PC-3 (cell line): ENCODE results near the gene PCDHGB1. TPM values are rescaled to one million over a fixed set of nuclear protein-coding genes. Genes with fewer than 3 reads are reported as not detected.
"Not testable (repeated sequence)": the region's sequence is repeated elsewhere in the genome, so short reads cannot be mapped to it uniquely, and the experiment has no call there.

Experiments
- ATAC-seq: fragments of 200-7000 bp; cut with Tn5 transposase; 2 replicates; pipeline ENCODE4 v1.9.1; 2020; ENCODE audit warnings: mild to moderate bottlenecking, moderate library complexity
- BruUV-seq: library from RNA; stranded (reverse); fragments of 400-500 nt; replicated peaks from 2 replicates; lab custom pipeline; 2021; lab: Mats Ljungman, UMichigan
- CTCF ChIA-PET: fragments of 300-600 bp; sonication (Branson Sonifier 250); formaldehyde crosslinking; loops from one replicate; lab custom pipeline; 2022; ENCODE audit warnings: antibody characterized with exemption; lab: Charles Lee
- POLR2A ChIA-PET: fragments of 300-600 bp; sonication (Branson Sonifier 250); formaldehyde crosslinking; loops from one replicate; lab custom pipeline; 2022; ENCODE audit warnings: antibody characterized with exemption; ENCODE audit not compliant: unreplicated experiment; lab: Charles Lee
- DNase-seq: peaks from one replicate; pipeline ENCODE4 v3.0.0-alpha.2; 2015
- H2AFZ ChIP-seq: fragments of 300-600 bp; sonication (generic); 2 replicates; pipeline ENCODE4 v1.6.0; 2016; ENCODE audit warnings: antibody characterized with exemption, low read length
- H3F3A ChIP-seq: fragments of 300-600 bp; sonication (generic); one replicate; pipeline ENCODE4 v1.6.0; 2017; ENCODE audit warnings: antibody characterized with exemption, low read length, control low read depth, mild to moderate bottlenecking; ENCODE audit not compliant: unreplicated experiment
- H3K27ac ChIP-seq: fragments of 300-600 bp; sonication (generic); 2 replicates; pipeline ENCODE4 v1.5.1; 2016; ENCODE audit warnings: mild to moderate bottlenecking, low read length
- H3K27me3 ChIP-seq: fragments of 300-600 bp; sonication (generic); 2 replicates; pipeline ENCODE4 v1.6.1; 2016; ENCODE audit warnings: low read length, mixed read lengths
- H3K36me3 ChIP-seq: fragments of 300-600 bp; sonication (generic); 2 replicates; pipeline ENCODE4 v1.6.1; 2016; ENCODE audit warnings: low read depth, mixed run types, low read length, mixed read lengths
- H3K4me1 ChIP-seq: fragments of 300-600 bp; sonication (generic); 2 replicates; pipeline ENCODE4 v1.5.1; 2016; ENCODE audit warnings: low read length; ENCODE audit not compliant: insufficient read depth
- H3K4me2 ChIP-seq: fragments of 300-600 bp; sonication (generic); 2 replicates; pipeline ENCODE4 v1.6.0; 2016; ENCODE audit warnings: low read length
- H3K4me3 ChIP-seq: fragments of 300-600 bp; sonication (generic); 2 replicates; pipeline ENCODE4 v1.5.1; 2016; ENCODE audit warnings: mild to moderate bottlenecking, low read length, mixed read lengths
- H3K79me2 ChIP-seq: fragments of 300-600 bp; sonication (generic); 2 replicates; pipeline ENCODE4 v1.6.1; 2017; ENCODE audit warnings: low read length, mixed read lengths
- H3K9ac ChIP-seq: fragments of 300-600 bp; sonication (generic); 2 replicates; pipeline ENCODE4 v1.6.0; 2016; ENCODE audit warnings: mild to moderate bottlenecking, low read length
- H3K9me2 ChIP-seq: fragments of 300-600 bp; sonication (generic); replicated peaks from 2 replicates; pipeline ENCODE4 v1.6.1; 2016; ENCODE audit warnings: mixed run types, low read length, mixed read lengths
- H3K9me3 ChIP-seq: fragments of 300-600 bp; sonication (generic); 2 replicates; pipeline ENCODE4 v1.6.1; 2016; ENCODE audit warnings: low read length, mixed read lengths
- H4K20me1 ChIP-seq: fragments of 300-600 bp; sonication (generic); 2 replicates; pipeline ENCODE4 v1.6.1; 2016; ENCODE audit warnings: low read length, mixed read lengths
- EZH2 ChIP-seq: fragments of 300-600 bp; sonication (generic); IDR thresholded peaks from one replicate; pipeline ENCODE4 v1.6.1; 2017; ENCODE audit warnings: antibody characterized with exemption, mild to moderate bottlenecking, low read length; ENCODE audit not compliant: unreplicated experiment
- EZH2phosphoT487 ChIP-seq: fragments of 300-600 bp; sonication (generic); IDR thresholded peaks from 2 replicates; pipeline ENCODE4 v1.6.1; 2018; ENCODE audit warnings: mild to moderate bottlenecking, antibody characterized with exemption, low read length, borderline replicate concordance
- intact Hi-C: fragments of 100-400 bp; cut with micrococcal nuclease; formaldehyde crosslinking; loops from 2 replicates; pipeline ENCODE4 v1.9.0; 2023
- total RNA-seq: library from RNA; depleted of rRNA; stranded (reverse); fragments of >200 nt; gene quantifications from 2 replicates; pipeline ENCODE4 v1.2.3, GENCODE V29; 2014
- TF ChIP-seq, protein P1 (sequence below): fragments of 300-600 bp; sonication (generic); conservative IDR thresholded peaks from 2 replicates; pipeline ENCODE4 v1.5.1; 2017; ENCODE audit warnings: antibody characterized with exemption, low read depth, mild to moderate bottlenecking, low read length

PCDHGB1 gene
- total RNA-seq, 1 experiment from 2014 or later, result 0.04 TPM

DNA sequence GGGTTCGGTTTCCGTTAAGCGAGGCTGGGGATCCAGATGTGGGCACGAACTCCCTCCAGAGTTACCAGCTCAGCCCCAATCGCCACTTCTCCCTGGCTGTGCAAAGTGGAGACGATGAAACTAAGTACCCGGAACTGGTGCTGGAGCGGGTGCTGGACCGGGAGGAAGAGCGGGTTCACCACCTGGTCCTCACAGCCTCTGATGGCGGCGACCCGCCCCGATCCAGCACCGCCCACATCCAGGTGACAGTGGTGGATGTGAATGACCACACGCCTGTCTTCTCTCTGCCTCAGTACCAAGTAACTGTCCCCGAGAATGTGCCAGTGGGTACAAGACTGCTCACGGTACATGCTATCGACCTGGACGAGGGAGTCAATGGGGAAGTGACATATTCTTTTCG, 33.4 kb downstream of the PCDHGB1 start:
- Histone ChIP-seq H3K36me3 (no peaks in the 10 kb centered on the region), H3K27ac (no peak overlapping the region), H3K4me1 (no peaks in the 10 kb centered on the region), H4K20me1 (no peaks in the 10 kb centered on the region), H3F3A (no peaks in the 10 kb centered on the region), H3K27me3 (no peaks in the 10 kb centered on the region), H3K79me2 (no peaks in the 10 kb centered on the region), H3K9ac (no peak overlapping the region), H3K9me3 (0 out of 2 replicates have a peak, but pooled peaks cover 4% of the 10 kb centered on the region), H2AFZ (no peak overlapping the region), H3K4me2 (no peak overlapping the region), H3K9me2 (no peaks in the 10 kb centered on the region), H3K4me3 (no peak overlapping the region)
- BruUV-seq, result no TSS peak
- intact Hi-C loops, result no loop called here
- ATAC-seq (no peak), DNase-seq (no peak)
- TF ChIP-seq, protein P1, sequence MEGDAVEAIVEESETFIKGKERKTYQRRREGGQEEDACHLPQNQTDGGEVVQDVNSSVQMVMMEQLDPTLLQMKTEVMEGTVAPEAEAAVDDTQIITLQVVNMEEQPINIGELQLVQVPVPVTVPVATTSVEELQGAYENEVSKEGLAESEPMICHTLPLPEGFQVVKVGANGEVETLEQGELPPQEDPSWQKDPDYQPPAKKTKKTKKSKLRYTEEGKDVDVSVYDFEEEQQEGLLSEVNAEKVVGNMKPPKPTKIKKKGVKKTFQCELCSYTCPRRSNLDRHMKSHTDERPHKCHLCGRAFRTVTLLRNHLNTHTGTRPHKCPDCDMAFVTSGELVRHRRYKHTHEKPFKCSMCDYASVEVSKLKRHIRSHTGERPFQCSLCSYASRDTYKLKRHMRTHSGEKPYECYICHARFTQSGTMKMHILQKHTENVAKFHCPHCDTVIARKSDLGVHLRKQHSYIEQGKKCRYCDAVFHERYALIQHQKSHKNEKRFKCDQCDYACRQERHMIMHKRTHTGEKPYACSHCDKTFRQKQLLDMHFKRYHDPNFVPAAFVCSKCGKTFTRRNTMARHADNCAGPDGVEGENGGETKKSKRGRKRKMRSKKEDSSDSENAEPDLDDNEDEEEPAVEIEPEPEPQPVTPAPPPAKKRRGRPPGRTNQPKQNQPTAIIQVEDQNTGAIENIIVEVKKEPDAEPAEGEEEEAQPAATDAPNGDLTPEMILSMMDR, result no peak
- TF ChIP-seq EZH2 (no peak), EZH2phosphoT487 (no peak)
- ChIA-PET POLR2A (no interaction called here), CTCF (no interaction called here)

DNA sequence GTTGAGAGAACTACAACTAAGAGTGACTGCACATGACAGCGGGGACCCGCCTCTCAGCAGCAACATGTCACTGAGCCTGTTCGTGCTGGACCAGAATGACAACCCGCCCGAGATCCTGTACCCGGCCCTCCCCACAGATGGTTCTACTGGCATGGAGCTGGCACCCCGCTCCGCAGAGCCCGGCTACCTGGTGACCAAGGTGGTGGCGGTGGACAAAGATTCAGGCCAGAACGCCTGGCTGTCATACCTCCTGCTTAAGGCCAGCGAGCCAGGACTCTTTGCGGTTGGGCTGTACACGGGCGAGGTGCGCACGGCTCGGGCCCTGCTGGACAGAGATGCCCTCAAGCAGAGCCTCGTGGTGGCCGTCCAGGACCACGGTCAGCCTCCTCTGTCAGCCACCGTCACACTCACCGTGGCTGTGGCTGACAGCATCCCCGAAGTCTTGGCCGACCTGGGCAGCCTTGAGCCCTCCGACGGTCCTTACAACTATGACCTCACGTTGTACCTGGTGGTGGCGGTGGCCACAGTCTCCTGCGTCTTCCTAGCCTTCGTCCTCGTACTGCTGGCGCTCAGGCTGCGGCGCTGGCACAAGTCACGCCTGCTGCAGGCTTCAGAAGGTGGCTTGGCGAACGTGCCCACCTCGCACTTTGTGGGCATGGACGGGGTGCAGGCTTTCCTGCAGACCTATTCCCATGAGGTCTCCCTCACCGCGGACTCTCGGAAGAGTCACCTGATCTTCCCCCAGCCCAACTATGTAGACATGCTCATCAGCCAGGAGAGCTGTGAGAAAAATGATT, 34.8 kb downstream of the PCDHGB1 start:
- H3K27me3 ChIP-seq, result no peaks in the 10 kb centered on the region
- H3K4me1 ChIP-seq, result no peaks in the 10 kb centered on the region
- no TSS peak for BruUV-seq
- ATAC-seq (no peak), DNase-seq (no peak)
- no peaks in the 10 kb centered on the region for H3F3A ChIP-seq
- no peaks in the 10 kb centered on the region for H3K79me2 ChIP-seq
- no peak overlapping the region for H3K9ac ChIP-seq
- no peak overlapping the region for H3K27ac ChIP-seq
- no peaks in the 10 kb centered on the region for H3K36me3 ChIP-seq
- 0 out of 2 replicates have a peak, but pooled peaks cover 6% of the 10 kb centered on the region for H3K9me3 ChIP-seq
- no peak for TF ChIP-seq EZH2phosphoT487
- TF ChIP-seq, protein P1, result no peak
- TF ChIP-seq EZH2, result no peak
- no peak overlapping the region for H2AFZ ChIP-seq
- H3K4me2 ChIP-seq, result no peak overlapping the region
- ChIA-PET POLR2A (no interaction called here), CTCF (no interaction called here)
- no peaks in the 10 kb centered on the region for H4K20me1 ChIP-seq
- intact Hi-C loops, result no loop called here
- no peaks in the 10 kb centered on the region for H3K9me2 ChIP-seq
- H3K4me3 ChIP-seq, result no peak overlapping the region

DNA sequence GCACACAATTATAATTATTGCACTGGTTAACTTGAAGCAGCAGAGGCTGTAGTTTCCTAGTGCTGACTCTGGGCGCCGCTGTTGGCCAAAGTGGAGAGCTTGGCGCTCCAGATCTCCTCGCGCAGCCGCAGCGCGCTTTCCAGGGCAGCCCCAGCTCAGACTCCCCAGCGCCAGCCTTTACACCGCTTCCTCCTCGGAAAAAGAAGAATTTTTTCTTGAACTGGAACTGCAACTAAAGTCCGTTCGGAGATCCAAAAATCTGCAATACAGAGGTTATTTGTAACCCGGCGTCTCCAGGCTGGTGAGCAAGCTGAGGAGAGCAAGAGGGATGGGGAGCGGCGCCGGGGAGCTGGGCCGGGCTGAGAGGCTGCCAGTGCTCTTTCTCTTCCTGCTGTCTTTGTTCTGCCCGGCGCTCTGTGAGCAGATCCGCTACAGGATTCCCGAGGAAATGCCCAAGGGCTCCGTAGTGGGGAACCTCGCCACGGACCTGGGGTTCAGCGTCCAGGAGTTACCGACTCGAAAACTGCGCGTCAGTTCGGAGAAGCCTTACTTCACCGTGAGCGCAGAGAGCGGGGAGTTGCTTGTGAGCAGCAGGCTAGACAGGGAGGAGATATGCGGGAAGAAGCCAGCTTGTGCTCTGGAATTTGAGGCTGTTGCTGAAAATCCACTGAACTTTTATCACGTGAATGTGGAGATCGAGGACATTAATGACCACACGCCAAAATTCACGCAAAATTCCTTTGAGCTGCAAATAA, 37.8 kb downstream of the PCDHGB1 start, which contains the start of gene PCDHGB4:
PCDHGB4 (plus strand) TSS at position 142 of the 755 bp plus-strand sequence; CDS start at position 329, 187 bp downstream.
- H3K36me3 ChIP-seq, H4K20me1 ChIP-seq, H3K4me2 ChIP-seq, H3K27me3 ChIP-seq, CTCF ChIA-PET, H3K4me3 ChIP-seq, POLR2A ChIA-PET, intact Hi-C loops, H3K79me2 ChIP-seq, H3K9ac ChIP-seq, H3K4me1 ChIP-seq, H3K9me3 ChIP-seq, H3K9me2 ChIP-seq, BruUV-seq, H3K27ac ChIP-seq, H3F3A ChIP-seq, H2AFZ ChIP-seq: not testable (repeated sequence)
- DNase-seq (peak; percentile 23), ATAC-seq (peak; percentile 35)
- TF ChIP-seq, protein P1, result peak; percentile 31
